A549 (cell line): ENCODE data around the gene ARL8B. TPM values are rescaled to one million over a fixed set of nuclear protein-coding genes. Genes with fewer than 3 reads are reported as not detected.

Source experiments
- ATAC-seq, 2 experiments: fragments of 200-7000 bp in 1 of 2; fragments of >200 bp in 1 of 2; cut with Nextera tagmentation in 1 of 2; cut with Tn5 transposase in 1 of 2; 3 replicates each; pipeline versions ENCODE4 v1.8.0 to v1.9.1; 2018 to 2020; ENCODE audit warnings: mild to moderate bottlenecking in 1 of 2, moderate library complexity in 1 of 2
- CTCF ChIA-PET: fragments of 300-600 bp; sonication (Branson Sonifier 250); formaldehyde crosslinking; extraction: SDS; loops from one replicate; lab custom pipeline; 2021; ENCODE audit warnings: antibody characterized with exemption, inconsistent platforms; lab: Yijun Ruan, JAX
- POLR2A ChIA-PET: fragments of 350-600 bp; formaldehyde crosslinking; extraction: SDS; loops from one replicate; lab custom pipeline; 2021; ENCODE audit warnings: antibody characterized with exemption, inconsistent platforms; lab: Yijun Ruan, JAX
- DNase-seq, 2 experiments: peaks; one replicate each; pipeline versions ENCODE4 v3.0.0 to v3.0.0-alpha.2; 2011 to 2016; ENCODE audit warnings: low read depth in 1 of 2, low spot score in 1 of 2
- FAIRE-seq: peaks from 2 replicates; lab custom pipeline; 2011; peaks lifted over from hg19 to GRCh38; lab: Jason Lieb, UNC
- H3K27ac ChIP-seq, 2 experiments: fragments of >200 bp; sonication (Bioruptor Twin); formaldehyde crosslinking; 3 replicates each; pipeline ENCODE4 v1.5.1; 2016 to 2017
- H3K4me1 ChIP-seq: fragments of >200 bp; sonication (Bioruptor Twin); formaldehyde crosslinking; 3 replicates; pipeline ENCODE4 v1.6.1; 2016
- H3K4me2 ChIP-seq: fragments of >200 bp; sonication (Bioruptor Twin); formaldehyde crosslinking; 3 replicates; pipeline ENCODE4 v1.6.1; 2016
- H3K4me3 ChIP-seq: fragments of >200 bp; sonication (Bioruptor Twin); formaldehyde crosslinking; 3 replicates; pipeline ENCODE4 v1.5.1; 2016
- H3K9me3 ChIP-seq: fragments of >200 bp; sonication (Bioruptor Twin); formaldehyde crosslinking; 3 replicates; pipeline ENCODE4 v1.6.1; 2016
- CEBPB ChIP-seq, 2 experiments: fragments of >200 bp in 1 of 2; sonication (Bioruptor Twin) in 1 of 2; formaldehyde crosslinking in 1 of 2; IDR thresholded peaks; 2 replicates each; pipeline ENCODE4 v1.6.1; 2012 to 2016
- CHD4 ChIP-seq: fragments of 200-600 bp; sonication (generic); IDR thresholded peaks from 2 replicates; pipeline ENCODE4 v1.6.1; 2016; ENCODE audit warnings: antibody characterized with exemption, mild to moderate bottlenecking, borderline replicate concordance
- CTCF ChIP-seq: fragments of >200 bp; sonication (Bioruptor Twin); formaldehyde crosslinking; IDR thresholded peaks from 3 replicates; pipeline ENCODE4 v1.5.1; 2016
- E2F6 ChIP-seq: IDR thresholded peaks from 2 replicates; pipeline ENCODE4 v1.6.1; 2012; ENCODE audit warnings: low read depth, borderline replicate concordance
- FOSB ChIP-seq: fragments of 250-450 bp; sonication (Bioruptor Pico); IDR thresholded peaks from 2 replicates; pipeline ENCODE4 v1.5.0; 2020; ENCODE audit warnings: mild to moderate bottlenecking, moderate library complexity
- FOXS1 ChIP-seq: fragments of 250-450 bp; sonication (Bioruptor Pico); IDR thresholded peaks from 2 replicates; pipeline ENCODE4 v1.5.0; 2020; ENCODE audit warnings: mild to moderate bottlenecking, moderate library complexity
- HEYL ChIP-seq: fragments of 250-450 bp; sonication (Bioruptor Pico); IDR thresholded peaks from 2 replicates; pipeline ENCODE4 v1.8.0; 2021; ENCODE audit warnings: mild to moderate bottlenecking, moderate library complexity
- HOXB13 ChIP-seq: fragments of 250-450 bp; sonication (Bioruptor Pico); IDR thresholded peaks from 2 replicates; pipeline ENCODE4 v1.5.0; 2020; ENCODE audit warnings: low read depth, mild to moderate bottlenecking, moderate library complexity
- JUN ChIP-seq, 2 experiments: fragments of >200 bp; sonication (Bioruptor Twin); formaldehyde crosslinking; IDR thresholded peaks; 2 replicates in 1 of 2; 3 replicates in 1 of 2; pipeline ENCODE4 v1.6.1; 2016 to 2017
- MAFK ChIP-seq: fragments of 450-650 bp; IDR thresholded peaks from 2 replicates; pipeline ENCODE4 v1.6.1; 2014; ENCODE audit not compliant: partially characterized antibody
- MAX ChIP-seq: IDR thresholded peaks from 2 replicates; pipeline ENCODE4 v1.6.1; 2012
- PHF8 ChIP-seq: fragments of 200-600 bp; sonication (generic); IDR thresholded peaks from 2 replicates; pipeline ENCODE4 v1.6.1; 2016; ENCODE audit warnings: low read depth, mild to moderate bottlenecking, antibody characterized with exemption, moderate library complexity, borderline replicate concordance
- RCOR1 ChIP-seq: fragments of 150-350 bp; IDR thresholded peaks from 2 replicates; pipeline ENCODE4 v1.6.1; 2014; ENCODE audit warnings: antibody characterized with exemption, low read length, low read depth
- TP53 ChIP-seq: fragments of 250-450 bp; sonication (Bioruptor Pico); IDR thresholded peaks from 2 replicates; pipeline ENCODE4 v1.5.0; 2021; ENCODE audit warnings: mild to moderate bottlenecking, moderate library complexity
- USF2 ChIP-seq: fragments of 450-650 bp; IDR thresholded peaks from 2 replicates; pipeline ENCODE4 v1.6.1; 2014; ENCODE audit warnings: antibody characterized with exemption
- ZSCAN20 ChIP-seq: fragments of 250-450 bp; sonication (Bioruptor Pico); IDR thresholded peaks from 2 replicates; pipeline ENCODE4 v1.8.0; 2022; ENCODE audit warnings: mild to moderate bottlenecking, moderate library complexity
- WGBS: methylation state at CpG from one replicate; pipeline ENCODE4 v1.1.6; 2017; ENCODE audit errors: missing lambda C conversion rate; 5-methylcytosine and 5-hydroxymethylcytosine counted together
- polyA plus RNA-seq, 4 experiments: library from polyadenylated mRNA; depleted of rRNA in 3 of 4; stranded (reverse); fragments of >200 nt; fragmentation: RNase III in 1 of 4; extraction: RNeasy Plus Mini Kit Qiagen cat#74134 plus additional on column Dnase treatment in 1 of 4; gene quantifications; 2 replicates in 3 of 4; 3 replicates in 1 of 4; pipeline ENCODE4 v1.2.3, GENCODE V29; 2011 to 2017

The ARL8B gene
- polyA plus RNA-seq, 2 of the 4 experiments (the other 2 are of a cell fraction): 51.2 to 51.7 TPM

- TF ChIP-seq HEYL (no peak), E2F6 (0 out of 2 replicates have a peak, but pooled peaks have one; percentile 8), USF2 (no peak), TP53 (CRISPR knock-in tag) (no peak), PHF8 (no peak; the same call in 1 of the 2 replicates), ZSCAN20 (CRISPR knock-in tag) (no peak), RCOR1 (no peak), CTCF (no peak)
- TF ChIP-seq, all 56 proteins: peak for 1
- Histone ChIP-seq H3K4me2 (peak overlapping the region; percentile 90), H3K4me1 (peaks cover 21% of the 10 kb centered on the region; the same call in 2 of the 3 replicates), H3K27ac (peak overlapping the region; percentile 80 to 96), H3K4me3 (peak overlapping the region; percentile 67), H3K9me3 (no peaks in the 10 kb centered on the region)
- peak; percentile 28 to 40; a peak in 4 of 6 replicates for ATAC-seq
- ChIA-PET POLR2A (interaction anchor here (1.1 kb wide), 1 partner anchor 411 kb away, joined by 3 read pairs; no protein-coding TSS in a partner anchor), CTCF (interaction anchor here (0.6 to 1.6 kb wide), 14 partner anchors 8 to 490 kb away, joined by 3 to 5 read pairs (median 3); partner anchors contain the start of gene EDEM1)
- FAIRE-seq: no peak
- WGBS: 10% methylated on average over 29 of the region's 31 CpGs
- DNase-seq: peak; percentile 33 to 48
These were observed 932 bp downstream of the ARL8B start for GRCh38 chr3:5122741-5123706.

GRCh38 chr3:5123937-5124336 lies 1.8 kb downstream of the ARL8B start:
- peaks cover 21% of the 10 kb centered on the region; the same call in 2 of the 3 replicates for H3K4me1 ChIP-seq
- 88% methylated on average over 12 of the region's 12 CpGs for WGBS
- H3K27ac ChIP-seq: no peak overlapping the region
- peak overlapping the region; percentile 90 for H3K4me2 ChIP-seq
- FAIRE-seq (no peak), DNase-seq (no peak), ATAC-seq (no peak)
- POLR2A ChIA-PET: no interaction called here
- H3K4me3 ChIP-seq: peak overlapping the region; percentile 67
- H3K9me3 ChIP-seq: no peaks in the 10 kb centered on the region
- CTCF ChIA-PET: interaction anchor here (0.6 to 1.4 kb wide), 5 partner anchors 103 to 491 kb away, joined by 3 read pairs; no protein-coding TSS in a partner anchor
- TF ChIP-seq FOSB (CRISPR knock-in tag) (no peak), JUN (IDR thresholded peaks at IDR 0.05) (no peak), PHF8 (no peak), HOXB13 (CRISPR knock-in tag) (no peak), MAX (no peak), CHD4 (no peak), FOXS1 (no peak)

- ChIA-PET CTCF (interaction anchor here (1.9 kb wide), 1 partner anchor 415 kb away, joined by 8 read pairs; no protein-coding TSS in a partner anchor), POLR2A (no interaction called here)
- H3K27ac ChIP-seq: no peak overlapping the region
- H3K4me1 ChIP-seq: peaks cover 21% of the 10 kb centered on the region; the same call in 2 of the 3 replicates
- H3K9me3 ChIP-seq: no peaks in the 10 kb centered on the region
- H3K4me3 ChIP-seq: no peak overlapping the region
- DNase-seq: no peak
- TF ChIP-seq CEBPB (IDR thresholded peaks at IDR 0.05) (peak; percentile 59 to 71; a peak in 3 of 4 replicates), MAFK (no peak), ZSCAN20 (CRISPR knock-in tag) (0 out of 2 replicates have a peak, but pooled peaks have one; percentile 45)
- no peak for FAIRE-seq
- H3K4me2 ChIP-seq: peak overlapping the region; percentile 15; the same call in 1 of the 3 replicates
- ATAC-seq: no peak
These were observed 4.5 kb downstream of the ARL8B start for GRCh38 chr3:5126586-5126985.
